ENCODE measurements around the gene CX3CR1. TPM values are rescaled to one million over a fixed set of nuclear protein-coding genes. Genes with fewer than 3 reads are reported as not detected.

The CX3CR1 gene
- polyA plus RNA-seq, 1 donor from 2014 or later, result not detected

GRCh38 chr3:39319249-39319648 lies 39.4 kb upstream of the CX3CR1 start:
- no peaks in the 10 kb centered on the region for H3K27me3 ChIP-seq (ENCODE audit: insufficient read depth, low read depth, low read length)
- H3K9ac ChIP-seq (ENCODE audit: low read length), result no peak overlapping the region
- no peaks in the 10 kb centered on the region for H4K20me1 ChIP-seq (ENCODE audit: insufficient read depth)
- H3K4me3 ChIP-seq (ENCODE audit: low read length), result no peak overlapping the region
- H3K36me3 ChIP-seq (ENCODE audit: insufficient read depth, low read length), result no peaks in the 10 kb centered on the region
- no peak overlapping the region for H3K4me2 ChIP-seq (ENCODE audit: low read length)
- no peaks in the 10 kb centered on the region for H3K79me2 ChIP-seq (replicated peaks; ENCODE audit: insufficient read depth, low read length)
- H2AFZ ChIP-seq (ENCODE audit: low read depth, low read length), result no peak overlapping the region
- no peak for TF ChIP-seq REST (IDR thresholded peaks at IDR 0.05; ENCODE audit: borderline replicate concordance)
- no peak for TF ChIP-seq RAD21 (conservative IDR thresholded peaks at IDR 0.05)
- TF ChIP-seq EZH2 (IDR thresholded peaks at IDR 0.05; ENCODE audit: borderline replicate concordance, insufficient read depth, low read length, poor library complexity, severe bottlenecking), result no peak
- TF ChIP-seq EP300 (conservative IDR thresholded peaks at IDR 0.05; ENCODE audit: poor library complexity, severe bottlenecking), result no peak
- no peak for TF ChIP-seq TAF1 (IDR thresholded peaks at IDR 0.05; ENCODE audit: low read depth)
- no peak for TF ChIP-seq SMC3 (conservative IDR thresholded peaks at IDR 0.05; ENCODE audit: poor library complexity)
- no peak for TF ChIP-seq MXI1 (conservative IDR thresholded peaks at IDR 0.05; ENCODE audit: poor library complexity, severe bottlenecking)
- TF ChIP-seq POLR2AphosphoS5 (IDR thresholded peaks at IDR 0.05), result no peak
- TF ChIP-seq CTCF (IDR thresholded peaks at IDR 0.05; ENCODE audit: poor library complexity, severe bottlenecking), result no peak
- no peaks in the 10 kb centered on the region for H3K9me2 ChIP-seq (ENCODE audit: insufficient read depth, low read length)
- H3K27ac ChIP-seq (ENCODE audit: low read length), result no peak overlapping the region
- H3F3A ChIP-seq (ENCODE audit: insufficient read depth, low read length, poor library complexity, severe bottlenecking), result no peaks in the 10 kb centered on the region
- H3K9me3 ChIP-seq (ENCODE audit: low read length), result no peaks in the 10 kb centered on the region

- Histone ChIP-seq H3K27ac (ENCODE audit: low read length) (no peak overlapping the region), H4K20me1 (ENCODE audit: insufficient read depth) (no peaks in the 10 kb centered on the region), H3K9me3 (ENCODE audit: low read length) (no peaks in the 10 kb centered on the region), H2AFZ (ENCODE audit: low read depth, low read length) (no peak overlapping the region), H3K79me2 (replicated peaks; ENCODE audit: insufficient read depth, low read length) (no peaks in the 10 kb centered on the region), H3K27me3 (ENCODE audit: insufficient read depth, low read depth, low read length) (no peaks in the 10 kb centered on the region), H3K36me3 (ENCODE audit: insufficient read depth, low read length) (no peaks in the 10 kb centered on the region), H3K4me3 (ENCODE audit: low read length) (no peak overlapping the region), H3F3A (ENCODE audit: insufficient read depth, low read length, poor library complexity, severe bottlenecking) (no peaks in the 10 kb centered on the region), H3K9me2 (ENCODE audit: insufficient read depth, low read length) (no peaks in the 10 kb centered on the region), H3K9ac (ENCODE audit: low read length) (no peak overlapping the region), H3K4me2 (ENCODE audit: low read length) (no peak overlapping the region)
- TF ChIP-seq MXI1 (conservative IDR thresholded peaks at IDR 0.05; ENCODE audit: poor library complexity, severe bottlenecking) (no peak), SMC3 (conservative IDR thresholded peaks at IDR 0.05; ENCODE audit: poor library complexity) (no peak), EP300 (conservative IDR thresholded peaks at IDR 0.05; ENCODE audit: poor library complexity, severe bottlenecking) (no peak), CTCF (IDR thresholded peaks at IDR 0.05; ENCODE audit: poor library complexity, severe bottlenecking) (no peak), RAD21 (conservative IDR thresholded peaks at IDR 0.05) (no peak), POLR2AphosphoS5 (IDR thresholded peaks at IDR 0.05) (no peak), EZH2 (IDR thresholded peaks at IDR 0.05; ENCODE audit: borderline replicate concordance, insufficient read depth, low read length, poor library complexity, severe bottlenecking) (no peak), REST (IDR thresholded peaks at IDR 0.05; ENCODE audit: borderline replicate concordance) (no peak)
These were observed 38.5 kb upstream of the CX3CR1 start for GRCh38 chr3:39318301-39318700.

Measured in neural cell (in vitro differentiated cells).